Activated CD8-positive, alpha-beta memory T cell treated with anti-CD3 and anti-CD28 coated beads, Interleukin-2, amount 50 U/mL, for 24 hours (primary cell): ENCODE results near the gene MBP.
"Not testable (repeated sequence)": the region's sequence is repeated elsewhere in the genome, so short reads cannot be mapped to it uniquely, and the experiment has no call there.

Source experiments
- DNase-seq: peaks from one replicate; pipeline ENCODE4 v3.0.0-alpha.2; 2020; ENCODE audit errors: extremely low read depth

Gene MBP

GRCh38 chr18:76972846-76973519, 159.6 kb downstream of the MBP start:
- no peak for DNase-seq

GRCh38 chr18:76972241-76972640, 160.3 kb downstream of the MBP start:
- DNase-seq = no peak

DNA sequence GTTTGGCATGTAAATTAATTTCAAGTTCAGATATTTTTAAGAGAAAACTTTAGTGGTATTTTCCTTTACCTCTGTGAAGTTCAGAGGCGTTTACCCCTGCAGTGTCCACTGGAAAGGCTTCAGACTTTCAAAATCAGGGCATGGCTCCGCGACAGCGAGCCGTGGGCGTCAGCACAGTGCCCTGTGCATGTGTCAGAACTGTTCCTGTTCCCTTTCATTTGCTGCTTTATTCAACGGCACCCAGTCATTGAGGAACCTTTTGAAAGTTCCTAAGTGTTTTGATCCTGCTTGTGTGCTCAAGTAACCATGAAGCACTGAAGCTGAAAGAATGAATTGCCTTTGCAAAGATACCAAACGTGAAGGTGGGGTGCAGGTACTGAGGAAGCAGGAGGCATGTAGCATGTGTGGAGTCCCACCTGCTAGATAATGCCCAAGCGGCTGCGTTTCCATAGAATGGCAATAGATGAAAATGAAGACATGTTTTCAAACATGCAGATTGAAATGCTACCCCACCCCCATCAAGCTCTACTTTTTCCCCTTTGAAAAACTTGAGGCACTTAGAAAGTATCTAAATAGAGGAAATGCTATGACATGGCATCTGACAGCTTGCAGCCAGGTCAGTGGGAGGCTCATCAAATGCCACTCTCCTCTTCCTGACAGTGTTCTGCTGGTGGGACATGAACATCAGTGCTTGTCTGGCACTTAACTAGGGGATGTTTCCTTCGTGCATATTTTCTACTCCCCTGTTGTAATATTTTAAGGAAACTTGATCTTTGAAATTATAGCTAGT, 161.6 kb downstream of the MBP start:
- no peak for DNase-seq

GRCh38 chr18:76967721-76968472, 164.7 kb downstream of the MBP start:
- DNase-seq = no peak

GRCh38 chr18:76967299-76967698, 165.3 kb downstream of the MBP start:
- not testable (repeated sequence) for DNase-seq

- DNase-seq = not testable (repeated sequence)
These were observed 166.9 kb downstream of the MBP start for GRCh38 chr18:76965555-76966151.

DNA sequence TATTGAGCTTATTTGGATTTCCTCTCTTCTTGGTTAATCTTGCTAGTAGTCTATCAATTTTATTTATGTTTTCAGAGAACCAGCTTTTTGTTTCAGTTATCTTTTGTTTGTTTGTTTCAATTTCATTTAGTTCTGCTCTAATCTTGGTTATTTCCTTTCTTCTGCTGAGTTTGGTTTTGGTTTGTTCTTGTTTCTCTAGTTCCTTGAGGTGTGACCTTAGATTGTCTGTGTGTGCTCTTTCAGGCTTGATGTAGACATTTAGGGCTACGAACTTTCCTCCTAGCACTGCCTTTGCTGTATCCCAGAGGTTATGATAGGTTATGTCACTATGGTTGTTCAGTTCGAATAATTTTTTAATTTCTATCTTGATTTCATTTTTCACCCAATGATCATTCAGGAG, 168.6 kb downstream of the MBP start:
- no peak for DNase-seq

GRCh38 chr18:76962851-76963250, 169.7 kb downstream of the MBP start:
- DNase-seq = no peak

DNA sequence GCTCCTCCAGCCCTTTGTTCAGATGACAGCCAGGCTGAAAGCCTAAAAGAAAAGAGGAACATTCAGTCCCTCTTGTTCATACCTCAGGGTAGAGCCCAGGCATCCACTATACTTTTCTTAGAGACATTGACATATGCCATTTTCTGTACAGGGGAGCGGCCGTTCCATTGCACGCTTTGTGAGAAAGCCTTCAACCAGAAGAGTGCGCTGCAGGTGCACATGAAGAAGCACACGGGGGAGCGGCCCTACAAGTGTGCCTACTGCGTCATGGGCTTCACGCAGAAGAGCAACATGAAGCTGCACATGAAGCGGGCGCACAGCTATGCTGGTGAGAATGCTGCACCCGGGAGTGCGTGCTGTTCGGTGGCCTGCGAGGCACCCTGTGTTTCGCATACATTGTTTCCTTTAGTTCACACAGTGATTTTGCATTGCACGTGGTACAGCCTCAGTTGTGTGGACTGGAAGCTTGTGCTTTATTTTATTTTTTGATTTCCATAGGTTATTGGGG, 172.0 kb downstream of the MBP start:
- no peak for DNase-seq

GRCh38 chr18:76959605-76960004, 173.0 kb downstream of the MBP start:
- no peak for DNase-seq

DNA sequence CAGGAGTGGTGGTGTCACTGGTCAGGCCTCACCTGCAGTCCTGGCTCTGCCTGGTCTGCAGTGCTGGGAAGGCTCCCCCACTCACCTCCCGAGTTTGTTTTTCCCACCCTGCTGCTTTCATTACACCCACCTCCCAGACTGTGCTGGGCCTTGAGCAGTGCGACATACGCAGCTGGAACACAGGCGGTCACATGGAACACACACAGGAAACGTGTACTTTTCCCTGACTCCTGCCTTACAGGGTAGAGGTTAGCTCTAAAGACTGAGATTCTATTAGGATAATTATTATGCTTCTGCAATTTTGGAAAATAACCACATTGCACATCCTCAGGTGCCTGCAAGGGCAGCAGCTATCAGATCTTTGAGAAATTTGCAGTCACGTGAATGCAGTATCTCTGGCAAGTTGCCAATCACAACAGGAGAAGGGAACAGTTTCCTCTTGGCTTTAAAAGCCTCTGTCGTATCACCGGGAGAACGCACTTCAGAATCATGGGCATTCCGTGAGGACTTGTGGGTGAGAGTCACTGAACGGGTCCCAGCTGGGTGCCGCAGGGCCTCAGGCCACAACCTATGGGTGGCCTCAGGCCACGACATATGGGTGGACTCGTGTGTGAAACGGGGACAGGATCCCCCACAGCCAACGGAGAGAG, 173.8 kb downstream of the MBP start:
- DNase-seq = no peak

GRCh38 chr18:76957384-76958355, 174.9 kb downstream of the MBP start:
- DNase-seq = no peak

- DNase-seq = no peak
These were observed 175.9 kb downstream of the MBP start for GRCh38 chr18:76956648-76957047.

DNA sequence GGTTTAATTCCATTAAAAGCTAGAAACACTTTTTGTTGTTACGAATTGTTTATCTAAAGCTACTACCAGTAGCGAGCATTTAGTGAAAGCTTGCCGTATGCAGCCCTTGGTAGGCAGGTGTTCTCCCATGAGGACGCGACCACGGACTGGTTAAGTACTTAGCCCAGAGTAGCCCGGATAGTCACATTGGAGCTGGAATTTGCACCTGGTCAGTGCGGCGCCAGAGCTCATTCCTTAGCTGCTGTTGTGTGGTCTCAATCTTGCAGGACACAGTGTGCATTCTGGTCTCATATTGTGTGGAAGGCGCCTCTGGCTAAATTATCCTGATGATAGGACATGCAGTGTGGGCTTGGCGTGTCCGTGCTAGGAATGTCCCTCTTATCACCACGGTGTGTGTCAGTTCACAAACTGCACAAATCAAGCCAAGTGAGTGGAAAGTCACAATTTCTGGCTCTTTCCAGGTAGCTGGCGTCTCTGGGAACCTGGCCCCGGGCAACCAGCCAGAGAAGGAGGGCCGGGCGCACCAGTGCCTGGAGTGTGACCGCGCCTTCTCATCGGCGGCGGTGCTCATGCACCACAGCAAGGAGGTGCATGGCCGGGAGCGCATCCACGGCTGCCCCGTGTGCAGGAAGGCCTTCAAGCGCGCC, 176.9 kb downstream of the MBP start:
- no peak for DNase-seq

DNA sequence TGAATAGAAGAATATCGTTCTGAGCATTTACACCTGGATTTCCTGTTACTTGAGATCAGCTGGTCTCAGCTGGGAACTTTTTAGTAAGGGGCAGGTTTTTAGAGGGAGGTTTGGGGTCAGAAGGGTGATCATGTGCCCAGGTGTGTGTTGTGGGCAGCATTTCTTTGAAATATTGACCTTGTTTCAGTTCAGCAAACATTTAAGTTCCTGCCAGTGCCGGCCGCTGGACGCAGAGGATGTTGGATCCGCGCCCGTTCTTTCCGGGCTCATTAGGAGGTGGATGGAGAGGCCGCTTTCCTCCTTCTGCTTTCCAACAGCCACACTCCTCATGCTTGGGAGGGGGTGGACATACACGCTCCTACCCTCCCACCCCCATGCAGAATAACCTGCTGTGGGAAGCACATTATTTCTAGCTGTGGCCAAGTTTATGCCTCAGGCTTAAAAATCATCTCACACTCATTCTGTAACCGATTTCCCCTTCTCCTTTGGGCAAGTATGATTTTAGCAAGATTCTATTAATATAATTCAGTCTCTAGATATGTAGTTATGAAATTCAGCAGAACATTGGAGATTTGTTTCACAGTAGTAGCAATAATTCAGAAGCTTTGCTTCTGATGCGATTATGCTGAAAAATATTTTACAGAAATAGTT, 178.9 kb downstream of the MBP start:
- no peak for DNase-seq

GRCh38 chr18:76953156-76953555, 179.4 kb downstream of the MBP start:
- no peak for DNase-seq

DNA sequence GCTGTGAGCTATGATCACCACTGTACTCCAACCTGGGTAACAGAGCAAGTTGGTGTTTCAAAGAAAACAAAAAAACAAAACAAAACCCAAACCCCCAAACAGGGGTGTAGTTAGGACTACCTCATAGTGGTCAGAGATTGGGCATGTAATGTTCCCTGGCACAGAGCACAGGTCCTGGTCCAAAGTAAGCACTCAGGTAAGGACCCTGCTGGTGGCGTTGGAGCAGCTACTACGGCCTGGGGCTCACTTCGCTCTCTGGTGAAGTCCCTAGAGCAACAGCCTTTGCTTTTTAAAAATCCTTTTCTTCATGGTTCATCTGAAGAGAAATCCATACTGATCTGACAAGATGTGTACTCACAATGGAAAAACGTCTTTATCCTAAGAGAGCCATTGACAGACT, 179.8 kb downstream of the MBP start:
- DNase-seq = no peak

- DNase-seq = no peak
These were observed 180.9 kb downstream of the MBP start for GRCh38 chr18:76951456-76952247.
